ENCODE results near the gene ZNF831.

The ZNF831 gene

DNA sequence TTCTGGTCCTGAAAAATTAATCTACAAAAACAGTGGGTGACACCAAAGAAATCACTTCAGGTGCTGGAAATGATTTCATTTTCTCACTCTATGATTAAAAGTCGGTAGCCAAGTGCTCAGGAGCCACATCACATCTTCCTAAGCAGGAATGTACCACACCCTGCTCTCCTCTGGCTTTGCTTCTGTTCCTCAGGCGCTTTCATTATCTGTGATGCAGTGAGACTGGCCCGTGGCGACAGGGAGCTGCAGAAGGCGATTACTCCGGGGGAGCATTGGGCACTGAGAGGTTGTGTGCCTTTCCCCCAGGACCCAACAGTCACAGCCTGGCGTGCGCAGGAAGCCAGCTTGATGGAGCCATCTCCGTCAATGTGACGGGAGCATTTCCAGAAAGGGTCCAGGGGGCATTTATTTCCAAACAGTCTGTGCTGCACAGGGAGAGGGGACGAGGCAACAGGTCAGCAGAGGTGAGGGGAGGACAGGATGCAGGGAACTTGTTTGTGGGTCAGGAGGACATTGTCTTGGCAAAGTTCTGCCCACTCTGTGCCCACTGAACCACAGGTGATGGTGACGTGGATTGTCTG, 5.6 kb upstream of the ZNF831 start:
- no peak for FAIRE-seq

DNA sequence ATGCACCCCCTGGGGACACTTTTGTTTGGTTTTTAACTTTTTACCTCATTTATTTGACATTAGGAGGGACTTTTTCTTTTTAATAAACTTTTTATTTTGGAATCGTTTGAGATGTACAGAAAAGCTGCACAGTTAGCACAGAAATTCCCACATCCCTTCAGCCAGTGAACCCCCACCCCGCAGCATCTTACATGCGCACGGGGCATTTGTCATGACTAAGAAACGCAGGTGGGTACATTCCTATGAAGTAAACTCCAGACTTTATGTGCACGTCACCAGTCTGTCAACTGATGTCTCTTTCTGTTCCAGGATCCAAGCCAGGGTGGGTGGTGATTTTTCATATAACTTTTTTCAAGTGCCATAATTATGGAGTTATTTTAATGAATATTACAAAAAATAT, 4.9 kb upstream of the ZNF831 start:
- FAIRE-seq, result no peak

DNA sequence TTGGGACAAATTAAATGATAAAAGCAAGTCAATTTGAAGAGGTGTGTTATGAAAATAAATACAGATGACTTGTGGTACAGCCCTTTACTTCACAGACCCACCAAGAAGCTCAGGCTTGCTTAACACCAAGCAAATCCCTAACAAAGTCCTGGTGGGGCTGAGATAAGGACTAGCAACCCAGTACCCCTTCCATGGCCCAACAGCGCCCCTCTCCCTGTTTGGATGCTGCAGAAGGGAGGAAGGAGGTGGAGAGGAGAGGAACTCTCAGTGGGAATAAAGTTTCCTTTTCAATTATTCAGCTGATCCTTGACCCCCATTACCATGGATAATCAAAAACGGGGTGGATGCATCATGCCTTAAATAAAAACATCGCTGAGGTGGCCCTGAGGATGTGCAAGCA, 4.5 kb upstream of the ZNF831 start:
- FAIRE-seq, result no peak

DNA sequence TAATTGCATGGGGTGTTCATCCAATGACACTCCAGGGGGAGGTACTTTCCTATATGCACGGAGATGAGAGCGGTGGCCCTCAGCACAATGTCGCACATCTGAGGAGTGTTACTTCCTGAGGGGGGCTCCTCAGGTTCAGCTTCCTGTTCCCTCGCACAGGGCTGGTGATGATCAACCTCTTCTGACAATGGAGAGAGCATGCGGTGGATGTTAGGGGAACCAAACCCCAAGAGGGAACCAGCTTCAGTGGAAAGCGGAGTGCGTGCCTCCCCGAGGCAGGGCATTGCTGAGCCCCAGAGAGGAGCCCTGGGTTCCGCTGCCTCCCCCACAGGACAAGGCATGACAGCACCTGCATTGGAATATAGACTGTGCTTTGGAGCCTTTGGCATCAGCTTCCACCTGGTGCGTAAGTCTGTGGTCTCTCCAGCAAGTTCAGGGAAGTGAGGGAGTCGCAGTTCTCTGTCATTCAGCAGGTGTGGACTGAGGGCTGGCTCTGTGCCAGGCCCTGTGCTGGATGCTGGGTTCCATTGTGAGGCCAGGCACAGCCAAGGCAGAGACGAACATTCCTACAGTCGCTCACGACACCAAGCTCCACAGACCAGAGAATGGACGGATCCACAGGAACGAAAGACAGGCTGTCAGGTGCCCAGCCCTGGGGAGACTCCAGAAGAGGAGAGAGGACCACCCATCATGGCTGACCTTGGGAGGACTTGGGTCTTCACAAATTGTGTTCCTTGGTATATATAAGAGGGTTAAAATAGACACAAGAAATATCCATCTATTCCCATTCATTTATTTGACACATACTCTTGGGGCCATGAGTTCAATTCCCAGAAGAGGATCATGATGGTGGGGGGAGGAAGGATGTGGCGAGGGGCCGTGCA, 3.9 kb upstream of the ZNF831 start:
- no peak for FAIRE-seq

DNA sequence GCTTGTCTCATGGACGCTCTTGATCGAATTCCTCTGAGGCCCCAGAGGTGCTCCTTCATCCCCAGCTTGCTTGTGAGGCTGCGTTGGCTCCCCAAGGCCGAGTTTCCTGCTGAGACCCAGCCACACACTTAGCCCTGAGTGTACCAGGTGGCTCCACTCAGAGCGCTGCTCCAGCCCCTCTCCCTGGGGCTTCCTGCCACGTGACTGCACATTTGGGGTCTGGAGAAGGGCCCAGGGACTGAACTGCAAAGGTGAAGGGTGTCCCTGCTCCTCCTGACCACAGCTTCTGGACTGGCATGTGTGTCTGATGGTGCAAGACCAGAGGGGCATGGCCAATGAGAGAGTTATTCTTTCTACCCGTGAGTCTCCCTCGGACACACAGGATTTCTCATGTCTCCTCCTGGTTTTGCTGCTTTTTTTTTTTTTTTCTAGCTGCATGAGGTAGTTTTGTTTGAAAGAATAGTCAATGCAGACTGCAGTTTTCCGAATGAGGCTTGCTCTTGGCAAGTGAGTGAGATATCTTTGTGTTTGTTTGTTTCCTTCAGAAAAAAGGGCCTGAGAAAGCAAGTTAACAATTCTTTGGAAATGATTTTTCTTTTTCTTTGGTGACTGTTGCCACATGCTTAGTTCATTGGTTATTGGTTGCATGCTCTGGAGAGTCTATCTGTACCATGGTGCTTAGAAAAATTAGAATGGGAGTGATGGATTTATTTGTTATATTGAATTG, 3.1 kb upstream of the ZNF831 start:
- no peak for FAIRE-seq

DNA sequence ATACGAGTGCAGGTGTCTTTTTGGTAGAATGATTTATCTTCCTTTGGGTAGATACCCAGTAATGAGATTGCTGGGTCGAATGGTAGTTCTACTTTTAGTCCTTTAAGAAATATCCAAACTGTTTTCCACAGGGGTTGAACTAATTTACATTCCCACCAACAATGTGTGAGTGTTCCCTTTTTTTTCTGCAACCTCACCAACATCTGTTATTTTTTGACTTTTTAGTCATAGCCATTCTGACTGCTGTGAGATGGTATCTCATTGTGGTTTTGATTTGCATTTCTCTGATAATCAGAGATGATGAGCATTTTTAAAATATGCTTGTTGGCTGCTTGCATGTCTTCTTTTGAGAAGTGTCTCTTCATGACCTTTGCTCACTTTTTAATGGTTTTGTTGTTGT, 1.9 kb upstream of the ZNF831 start:
- no peak for FAIRE-seq

DNA sequence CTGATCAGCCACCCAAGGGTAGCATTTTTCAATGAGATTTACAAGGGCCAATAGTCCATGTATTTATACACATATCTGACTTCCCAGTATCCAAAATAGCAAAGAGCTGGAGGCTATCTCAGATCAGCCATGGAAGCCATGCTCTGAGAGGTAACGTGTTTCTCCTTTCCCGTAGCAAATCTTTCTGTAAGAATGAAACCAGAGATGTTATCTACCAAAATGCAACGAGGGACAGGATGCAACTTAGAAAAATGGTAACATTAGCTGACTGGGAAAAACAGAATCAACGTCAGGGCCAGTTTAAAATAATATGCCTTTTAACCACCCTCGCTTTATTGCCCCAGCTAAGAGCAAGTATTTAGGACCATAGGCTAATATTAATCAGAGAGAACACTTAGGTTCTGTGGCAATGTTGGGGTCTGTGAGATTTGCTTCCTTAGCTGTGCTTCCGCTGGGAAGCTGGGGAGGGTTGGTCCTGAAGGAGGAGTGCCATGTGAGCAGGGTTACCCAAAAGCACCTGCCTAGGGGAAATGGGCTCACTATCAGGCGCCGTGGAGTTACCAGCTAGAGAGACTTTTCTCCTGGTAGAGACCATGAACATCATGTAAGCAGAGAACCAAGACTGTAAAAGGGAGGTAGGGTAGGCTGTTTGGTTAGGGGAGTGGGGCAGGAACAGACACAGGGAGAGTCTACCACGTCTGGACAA, 1.2 kb downstream of the ZNF831 start:
- no peak for FAIRE-seq

DNA sequence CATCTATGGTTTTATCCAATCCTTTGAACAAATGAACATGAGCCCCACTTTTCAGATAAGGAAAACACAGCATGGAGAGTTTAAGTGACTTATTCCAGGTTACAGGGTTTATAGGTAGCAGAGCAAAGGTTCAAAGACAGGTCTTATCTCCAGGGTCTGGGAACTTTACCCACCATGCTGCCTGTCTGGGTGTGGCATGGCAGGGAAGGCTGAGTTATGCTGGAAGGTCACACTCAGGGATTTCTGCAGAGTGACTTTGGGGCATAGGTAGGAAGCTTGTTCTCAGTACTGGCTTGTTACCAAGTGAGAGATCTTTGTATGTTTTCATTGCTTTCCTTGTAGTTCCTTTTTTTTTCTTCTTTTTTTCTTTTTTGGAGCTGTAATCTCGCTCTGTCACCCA, 1.8 kb downstream of the ZNF831 start:
- no peak for FAIRE-seq

DNA sequence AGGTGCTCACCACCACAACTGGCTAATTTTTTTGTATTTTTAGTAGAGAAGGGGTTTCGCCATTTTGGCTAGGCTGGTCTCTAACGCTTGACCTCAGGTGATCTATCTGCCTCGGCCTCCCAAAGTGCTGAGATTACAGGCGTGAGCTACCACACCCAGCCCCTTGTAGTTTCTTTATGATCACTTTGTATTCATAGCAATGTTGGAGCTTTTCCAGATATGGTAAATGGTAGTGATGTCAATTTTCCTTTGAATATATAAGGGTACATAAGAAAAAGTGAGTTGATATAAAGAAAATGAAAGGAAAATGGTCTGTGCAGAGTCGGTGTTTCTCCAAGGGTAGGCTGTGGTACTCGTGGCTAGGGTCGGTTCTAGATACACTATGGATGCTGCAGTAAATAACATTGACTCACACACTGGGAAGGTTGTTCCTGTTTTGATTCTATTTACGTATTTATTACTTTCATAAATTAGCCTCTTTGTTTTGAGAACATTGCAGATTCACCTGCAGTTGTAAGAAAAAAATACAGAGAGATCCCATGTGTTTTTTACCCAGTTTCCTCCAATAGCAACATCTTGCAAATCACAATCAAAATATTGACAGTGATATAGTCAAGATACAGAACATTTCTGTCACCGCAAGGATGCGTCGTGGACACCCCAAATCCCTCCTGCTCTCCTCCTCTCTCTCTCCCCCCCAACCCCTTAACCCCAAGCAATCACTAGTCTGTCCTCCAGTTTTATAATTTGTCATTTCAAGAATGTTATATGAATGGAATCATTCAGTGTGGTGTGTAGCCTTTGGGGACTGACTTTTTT, 2.5 kb downstream of the ZNF831 start:
- no peak for FAIRE-seq

DNA sequence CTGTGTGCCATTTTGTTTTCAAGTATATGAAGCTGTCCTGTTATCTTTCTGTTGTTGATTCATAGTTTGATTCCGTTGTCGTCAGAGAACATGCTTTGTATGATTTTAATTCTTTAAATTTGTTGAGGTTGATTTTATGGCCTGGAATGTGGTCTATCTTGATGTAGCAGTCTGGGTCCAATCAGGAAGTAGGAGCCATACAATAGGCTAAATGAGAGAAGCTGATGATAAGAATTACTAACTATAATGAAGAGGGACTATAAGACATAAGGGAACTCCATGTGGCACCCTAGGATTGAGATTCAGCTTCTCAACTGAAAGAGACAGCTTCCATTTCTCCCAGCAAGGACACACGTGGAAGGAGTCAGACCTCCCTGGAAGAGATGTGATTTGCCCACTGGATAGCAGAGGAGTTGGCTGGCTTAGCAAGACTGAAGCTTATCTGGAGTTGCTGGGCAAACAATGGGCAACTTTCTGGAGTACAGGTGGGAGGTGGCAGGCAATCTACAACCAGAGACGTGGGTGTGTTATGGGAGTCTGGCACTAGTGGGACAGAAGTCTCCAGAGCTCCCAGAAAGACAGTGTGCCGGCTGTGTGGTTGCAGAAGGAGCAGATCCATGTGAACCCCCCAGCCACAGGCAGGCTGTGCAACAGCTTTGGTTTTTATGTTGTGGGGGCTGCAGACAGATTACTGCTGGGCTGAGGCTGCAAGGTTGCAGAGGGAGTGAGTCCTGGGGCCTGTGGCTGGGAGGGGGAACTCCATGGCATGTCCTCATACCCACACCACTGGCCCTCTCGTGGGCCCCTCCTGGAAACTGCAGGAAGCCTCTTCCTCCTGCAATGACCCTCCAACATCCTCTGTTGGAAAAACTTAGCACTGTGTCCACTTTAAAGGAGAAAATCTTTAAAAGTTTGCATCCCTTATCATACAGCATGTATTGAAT, 7.1 kb downstream of the ZNF831 start:
- no peak for FAIRE-seq

DNA sequence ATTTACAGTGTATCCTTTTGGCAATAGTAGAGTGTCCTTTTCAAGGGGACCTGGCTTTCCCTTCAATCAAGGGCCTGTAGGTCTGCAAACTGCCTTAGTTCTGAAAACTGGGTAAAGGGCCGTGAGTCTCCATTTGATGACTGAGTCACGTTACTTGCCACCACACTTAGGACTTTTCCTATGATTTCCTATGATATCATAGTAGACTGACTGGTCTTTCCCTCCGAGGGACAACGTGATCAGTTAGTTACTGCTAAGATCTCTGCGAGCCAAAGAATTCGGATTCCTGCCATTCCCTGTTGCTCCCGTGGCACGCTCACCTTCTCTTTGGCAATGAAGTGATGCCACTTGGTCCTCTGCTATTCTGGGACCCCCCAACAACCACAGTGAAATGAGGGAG, 8.4 kb downstream of the ZNF831 start:
- FAIRE-seq, result no peak

DNA sequence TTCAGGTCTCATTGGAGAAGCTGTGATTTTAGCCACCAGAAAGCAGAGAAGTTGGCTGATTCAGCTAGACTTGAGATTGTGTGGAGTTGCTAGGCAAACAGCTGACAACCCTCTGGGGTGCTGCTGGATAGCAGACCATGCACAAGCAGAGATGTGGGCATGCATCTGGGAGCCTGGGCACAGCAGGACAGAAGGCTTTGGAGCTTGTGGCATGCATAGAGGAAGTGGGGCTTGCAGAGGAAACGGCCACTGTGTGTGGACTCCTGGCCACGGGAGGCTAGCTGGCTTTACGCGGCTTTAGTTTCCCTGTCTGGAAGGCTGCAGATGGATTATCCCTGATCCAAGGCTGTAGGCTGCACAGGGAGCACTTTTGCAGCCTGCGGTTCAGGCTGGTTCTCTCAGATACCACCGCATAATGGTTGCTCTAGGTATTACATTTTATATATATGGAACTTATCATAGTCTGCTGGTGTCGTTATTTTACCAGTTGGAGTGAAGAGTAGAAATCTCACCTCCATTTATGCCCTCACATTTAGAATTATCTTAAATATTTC, 10.4 kb downstream of the ZNF831 start:
- no peak for FAIRE-seq

DNA sequence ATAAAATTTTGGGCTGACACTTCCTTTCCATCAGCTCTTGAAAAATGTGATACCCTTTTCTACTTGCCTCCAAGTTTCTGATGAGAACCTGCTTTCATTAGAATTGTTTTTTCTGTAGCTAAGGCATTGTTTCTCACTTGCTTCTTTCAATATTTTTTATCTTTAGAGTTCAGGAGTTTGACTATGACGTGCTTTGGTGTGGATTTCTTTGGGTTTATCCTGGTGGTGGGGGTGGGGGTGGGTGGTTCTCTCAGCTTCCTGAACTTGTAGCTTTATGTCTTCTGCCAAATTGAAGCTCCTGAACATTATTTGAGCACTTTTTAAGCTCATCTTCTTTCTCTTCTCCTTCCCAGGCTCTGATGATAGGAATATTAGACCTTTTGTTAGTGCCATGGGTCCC, 11.4 kb downstream of the ZNF831 start:
- no peak for FAIRE-seq

DNA sequence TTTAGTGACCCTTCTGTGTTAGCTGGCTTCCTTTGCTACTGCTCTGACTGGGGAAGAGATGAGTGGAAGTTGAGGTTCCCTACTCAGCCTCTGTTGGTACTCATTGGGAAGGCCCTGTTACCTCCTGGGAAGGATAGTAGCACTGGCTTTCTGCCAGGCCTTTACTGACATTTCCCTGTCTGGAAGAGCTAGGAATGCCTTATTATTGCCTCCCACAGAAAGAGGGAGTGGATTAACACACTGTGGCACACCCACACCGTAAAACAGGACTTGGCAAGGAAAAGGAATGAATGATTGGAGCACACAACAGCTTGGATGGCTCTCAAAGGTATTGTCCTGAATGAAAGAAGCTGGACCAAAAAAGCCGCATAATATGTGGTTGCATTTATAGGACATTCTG, 12.2 kb downstream of the ZNF831 start:
- FAIRE-seq, result no peak

DNA sequence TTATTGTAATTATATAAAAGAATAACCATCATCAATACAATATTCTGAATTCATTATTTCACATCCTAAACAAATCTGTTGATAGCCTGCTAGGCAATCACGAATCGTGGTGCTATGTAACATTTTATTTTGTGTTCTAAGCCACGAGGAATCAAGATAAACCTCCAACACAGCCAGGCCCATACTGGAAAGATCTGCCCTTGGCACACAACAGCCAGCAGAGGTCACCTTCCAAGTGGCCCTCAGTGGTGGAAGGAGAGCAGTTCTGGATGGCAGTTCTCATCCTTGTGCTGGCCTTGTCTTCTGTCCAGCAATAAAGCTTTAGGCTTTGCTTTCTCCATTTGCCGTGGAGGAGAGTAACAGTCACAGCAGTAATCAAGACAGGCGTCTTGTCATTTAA, 13.2 kb downstream of the ZNF831 start:
- FAIRE-seq, result no peak

DNA sequence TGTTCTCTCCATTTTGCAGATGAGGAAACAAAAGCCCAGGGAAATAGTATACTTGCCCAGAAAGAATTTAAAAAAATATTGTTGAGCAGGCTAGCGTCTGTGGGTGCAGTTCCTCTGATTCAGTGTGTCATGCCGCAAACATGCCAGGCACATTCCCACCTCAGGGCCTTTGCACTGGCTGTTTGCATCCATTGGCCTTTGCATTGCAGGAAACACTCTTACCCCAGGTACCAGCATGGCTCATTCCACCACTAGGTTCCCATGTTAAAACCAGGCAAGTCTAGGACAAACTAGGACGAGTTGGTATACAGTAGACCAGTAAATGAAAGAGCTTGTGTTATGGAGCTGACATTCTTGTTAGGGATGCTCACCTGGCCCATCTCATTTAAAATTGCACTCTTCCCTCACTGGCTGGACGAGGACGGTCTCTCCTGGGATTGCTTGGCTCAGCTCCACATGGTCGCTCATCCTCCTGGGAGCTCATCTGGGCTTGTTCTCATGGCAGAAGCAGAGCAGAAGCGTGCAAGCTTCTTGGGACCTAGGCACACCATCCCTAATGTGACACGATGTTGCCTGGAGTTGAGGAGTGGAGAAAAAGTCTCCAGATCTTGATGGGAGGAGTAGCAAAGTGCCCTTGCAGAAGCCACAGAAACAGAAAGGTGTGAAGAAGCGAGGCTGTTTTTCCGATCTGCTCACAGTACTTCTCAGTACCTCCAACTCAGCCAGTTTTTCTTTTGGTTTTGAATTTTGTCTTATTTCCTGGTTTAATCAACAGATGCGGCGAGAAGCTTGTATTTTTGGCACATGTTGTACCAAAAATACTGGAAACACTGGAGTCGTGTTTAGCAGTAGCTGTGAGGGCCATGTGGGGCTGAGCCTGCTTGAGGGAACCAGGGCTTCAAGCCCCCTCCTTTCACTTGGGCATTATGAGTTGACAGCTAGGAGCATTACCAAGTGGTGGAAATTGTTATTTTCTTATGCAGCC, 13.9 kb downstream of the ZNF831 start:
- FAIRE-seq, result no peak

DNA sequence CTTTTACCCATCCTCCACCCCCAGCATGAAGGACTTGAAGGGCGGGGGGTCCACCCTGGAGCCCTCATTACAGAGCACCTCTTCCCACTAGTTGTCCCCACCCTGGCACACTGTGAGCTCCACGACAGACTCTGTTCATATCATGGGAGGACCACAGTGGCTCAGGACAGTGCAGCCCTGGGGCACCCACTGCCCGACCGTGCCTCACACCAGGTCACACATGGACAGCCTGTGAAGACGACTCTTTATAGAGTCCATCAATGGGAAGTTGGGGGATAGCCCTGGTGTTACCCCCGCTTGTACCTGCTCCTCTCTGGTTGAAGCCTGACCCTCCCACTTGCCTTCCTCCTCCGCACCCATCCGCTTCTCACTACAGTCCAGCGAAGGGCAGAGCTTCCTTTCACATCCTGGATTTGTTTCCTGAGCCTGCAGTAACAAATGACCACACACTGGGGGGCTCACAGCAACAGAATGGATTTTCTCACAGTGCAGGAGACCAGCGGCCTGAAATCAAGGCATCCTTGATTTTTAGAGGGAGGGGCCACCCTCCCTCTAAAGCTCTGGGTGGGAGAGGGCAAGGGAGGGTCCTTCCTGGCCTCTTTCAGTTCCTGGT, 15.5 kb downstream of the ZNF831 start:
- no peak for FAIRE-seq

DNA sequence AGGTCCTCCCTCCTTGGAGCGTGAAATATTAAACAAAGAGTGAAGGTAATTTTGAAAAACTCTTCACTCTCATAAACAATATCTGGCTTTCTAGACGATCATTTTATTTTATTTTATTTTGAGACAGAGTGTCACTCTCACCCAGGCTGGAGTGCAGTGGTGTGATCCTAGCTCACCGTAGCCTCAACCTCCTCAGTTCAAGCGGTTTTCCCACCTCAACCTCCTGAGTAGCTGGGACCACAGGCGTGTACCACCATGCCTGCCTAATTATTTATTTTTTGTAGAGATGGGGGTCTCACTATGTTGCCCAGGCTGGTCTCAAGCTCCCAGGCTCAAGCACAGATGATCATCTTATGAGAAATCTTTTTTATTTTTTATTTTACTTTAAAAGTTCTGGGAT, 16.4 kb downstream of the ZNF831 start:
- FAIRE-seq, result no peak

DNA sequence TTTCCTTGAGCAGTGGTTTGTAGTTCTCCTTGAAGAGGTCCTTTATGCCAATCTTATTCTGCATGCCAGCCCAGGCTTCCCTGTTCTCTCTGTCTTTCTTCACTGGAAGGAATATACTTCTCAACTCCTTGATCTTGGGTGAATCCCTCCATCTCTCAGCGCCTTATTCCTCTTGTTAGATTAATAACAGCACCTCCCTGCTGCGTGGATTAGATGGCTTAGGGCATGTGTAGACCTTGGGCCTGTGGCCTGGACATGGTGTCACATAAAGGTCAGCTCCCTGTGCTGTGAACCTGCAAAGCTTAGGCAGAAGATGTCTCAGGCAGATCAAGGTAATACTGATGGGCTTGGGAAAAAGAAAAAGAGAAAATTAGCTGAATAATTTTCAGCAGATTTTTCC, 18.3 kb downstream of the ZNF831 start:
- FAIRE-seq, result no peak
